Fibroblast of gingiva (primary cell): ENCODE results near the gene ST6GALNAC2.
"Not testable (repeated sequence)": the region's sequence is repeated elsewhere in the genome, so short reads cannot be mapped to it uniquely, and the experiment has no call there.

Experiments
- DNase-seq: peaks from one replicate; pipeline ENCODE4 v3.0.0-alpha.2; 2011; ENCODE audit warnings: low read depth

ST6GALNAC2 gene

GRCh38 chr17:76527430-76528111 is 58.1 kb downstream of the ST6GALNAC2 start:
- DNase-seq: no peak

GRCh38 chr17:76527016-76527415 is 58.6 kb downstream of the ST6GALNAC2 start:
- DNase-seq: not testable (repeated sequence)

- not testable (repeated sequence) for DNase-seq
Observed at GRCh38 chr17:76525513-76525833, 60.2 kb downstream of the ST6GALNAC2 start.

- DNase-seq: peak; percentile 79
Observed at GRCh38 chr17:76524598-76525512, 60.8 kb downstream of the ST6GALNAC2 start.

DNA sequence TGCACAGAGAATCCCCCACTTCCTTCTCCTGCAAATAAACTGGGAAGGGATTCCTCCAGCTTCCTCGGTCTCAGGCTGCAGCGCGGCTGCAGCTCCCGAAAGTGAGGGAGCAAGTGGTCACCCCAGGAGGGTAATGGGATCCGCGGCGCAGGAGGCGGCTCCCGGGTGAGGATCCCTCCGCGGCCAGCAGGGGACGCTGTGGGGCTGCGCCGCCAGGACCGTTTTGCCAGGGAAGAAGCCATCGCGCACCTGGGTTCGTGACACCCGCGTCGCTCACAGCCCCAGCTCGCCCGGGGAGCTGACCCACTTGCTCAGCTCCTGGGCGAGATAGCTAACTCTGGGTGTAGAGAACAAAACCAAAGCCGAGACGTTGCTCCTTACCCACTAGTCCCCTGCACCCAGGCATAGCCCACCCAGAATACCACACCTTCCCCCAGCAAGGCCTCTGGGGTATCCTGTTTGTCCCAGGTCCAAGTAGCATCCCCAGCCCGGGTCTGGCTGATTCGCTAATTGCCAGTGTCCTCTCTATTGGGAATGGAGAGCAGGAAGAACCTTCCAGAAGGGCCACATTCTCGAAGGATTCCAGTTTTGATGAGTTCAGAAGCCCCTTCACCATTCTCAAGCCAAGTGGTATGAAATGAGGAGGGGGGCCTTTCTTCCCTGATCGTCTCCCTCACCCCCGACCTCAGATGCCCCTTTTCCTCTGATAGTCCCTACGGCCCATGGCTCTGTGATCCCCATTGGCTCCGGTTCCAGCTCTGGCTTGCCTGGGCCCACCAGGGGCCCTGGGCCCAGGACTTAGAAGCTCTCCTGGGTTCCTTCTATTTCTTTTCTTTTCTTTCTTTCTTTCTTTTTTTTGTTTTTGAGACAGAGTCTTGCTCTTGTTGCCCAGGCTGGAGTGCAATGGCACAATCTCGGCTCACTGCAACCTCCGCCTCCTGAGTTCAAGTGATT is 62.3 kb downstream of the ST6GALNAC2 start:
- peak; percentile 30 for DNase-seq

DNA sequence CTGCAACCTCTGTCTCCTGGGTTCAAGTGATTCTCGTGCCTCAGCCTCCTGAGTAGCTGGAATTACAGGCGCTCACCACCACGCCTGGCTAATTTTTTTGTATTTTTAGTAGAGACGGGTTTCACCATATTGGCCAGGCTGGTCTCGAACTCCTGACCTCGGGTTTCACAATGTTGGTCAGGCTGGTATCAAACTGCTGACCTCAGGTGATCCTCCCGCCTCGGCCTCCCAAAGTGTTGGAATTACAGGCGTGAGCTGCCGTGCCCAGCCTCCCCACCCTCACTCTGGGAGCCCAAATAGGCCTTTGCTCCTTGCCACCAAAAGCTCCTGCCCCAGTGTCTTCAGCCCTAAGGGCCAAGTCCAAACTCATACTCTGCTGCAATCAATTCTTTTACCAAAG is 64.0 kb downstream of the ST6GALNAC2 start:
- DNase-seq: not testable (repeated sequence)

DNA sequence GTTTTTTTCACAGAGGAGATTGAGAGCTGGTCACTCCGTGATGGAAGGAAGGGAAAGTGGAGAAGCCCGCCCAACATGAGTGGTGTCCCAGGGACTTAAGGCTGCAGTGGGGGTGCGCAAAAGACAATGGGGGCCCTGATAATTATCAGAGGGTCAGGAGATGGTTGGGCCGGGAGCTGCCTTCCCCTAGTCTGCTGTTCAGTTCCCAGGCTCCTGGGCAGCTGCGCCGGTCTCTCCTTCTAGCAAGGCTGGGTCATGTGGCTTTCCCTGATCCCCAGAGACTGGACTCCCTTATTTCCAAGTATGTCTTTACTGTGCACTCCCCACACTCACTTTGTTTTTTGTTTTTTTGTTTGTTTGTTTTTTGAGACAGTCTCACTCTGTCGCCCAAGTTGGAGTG is 64.4 kb downstream of the ST6GALNAC2 start:
- DNase-seq: no peak

GRCh38 chr17:76519048-76519966 is 66.4 kb downstream of the ST6GALNAC2 start:
- no peak for DNase-seq

DNA sequence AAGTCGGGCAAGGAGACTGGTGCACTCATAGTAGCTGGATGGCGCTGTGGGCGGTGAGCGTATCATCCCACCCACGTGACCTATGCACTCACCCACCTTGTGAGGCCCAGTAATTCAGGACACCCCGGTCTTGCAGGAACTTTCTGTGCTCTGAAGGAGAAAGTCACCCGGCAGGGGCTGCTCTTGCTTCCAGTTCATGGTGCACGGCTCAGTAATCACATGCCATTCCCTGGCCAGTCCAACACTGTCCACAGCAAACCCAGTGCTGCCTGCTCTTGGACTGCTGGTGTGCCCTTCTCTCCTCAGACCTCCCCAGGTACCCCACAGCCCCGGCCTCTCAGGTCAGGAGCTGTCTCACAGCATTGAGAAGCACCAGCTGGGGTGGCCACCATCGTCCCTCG is 68.0 kb downstream of the ST6GALNAC2 start:
- no peak for DNase-seq
